MCF 10A (cell line): ENCODE data around the gene SPATA9. TPM values are rescaled to one million over a fixed set of nuclear protein-coding genes. Genes with fewer than 3 reads are reported as not detected.

ENCODE experiments used
- BruUV-seq: library from RNA; stranded (reverse); fragments of 400-500 nt; replicated peaks from 2 replicates; lab custom pipeline; 2021; lab: Mats Ljungman, UMichigan
- CTCF ChIA-PET: fragments of 300-600 bp; sonication (Branson Sonifier 250); formaldehyde crosslinking; extraction: SDS; loops from one replicate; lab custom pipeline; 2021; ENCODE audit warnings: antibody characterized with exemption, inconsistent platforms; lab: Yijun Ruan, JAX
- POLR2A ChIA-PET: fragments of 300-600, 350-650 bp; sonication (Branson Sonifier 250); formaldehyde crosslinking; extraction: SDS; loops from one replicate; lab custom pipeline; 2020; ENCODE audit warnings: antibody characterized with exemption, inconsistent platforms; lab: Yijun Ruan, JAX
- DNase-seq: peaks from one replicate; pipeline ENCODE4 v3.0.0-alpha.2; 2018; ENCODE audit not compliant: unreplicated experiment
- H3K27ac Mint-ChIP-seq: one replicate; pipeline ENCODE4 v1.8.0; 2022; ENCODE audit warnings: mild to moderate bottlenecking, low read depth, mixed read lengths; ENCODE audit not compliant: unreplicated experiment
- H3K27me3 Mint-ChIP-seq: one replicate; pipeline ENCODE4 v1.8.0; 2022; ENCODE audit warnings: mixed read lengths; ENCODE audit not compliant: insufficient read depth, unreplicated experiment
- H3K36me3 Mint-ChIP-seq: one replicate; pipeline ENCODE4 v1.8.0; 2022; ENCODE audit warnings: mild to moderate bottlenecking, moderate library complexity, mixed read lengths; ENCODE audit not compliant: insufficient read depth, unreplicated experiment
- H3K4me1 Mint-ChIP-seq: one replicate; pipeline ENCODE4 v1.8.0; 2022; ENCODE audit warnings: mixed read lengths; ENCODE audit not compliant: insufficient read depth, unreplicated experiment
- H3K4me3 Mint-ChIP-seq: one replicate; pipeline ENCODE4 v1.8.0; 2022; ENCODE audit warnings: mild to moderate bottlenecking, moderate library complexity, mixed read lengths; ENCODE audit not compliant: unreplicated experiment
- H3K9me3 Mint-ChIP-seq: one replicate; pipeline ENCODE4 v1.8.0; 2022; ENCODE audit warnings: mixed read lengths; ENCODE audit not compliant: unreplicated experiment
- intact Hi-C: fragments of 100-400 bp; cut with micrococcal nuclease; formaldehyde crosslinking; loops from 2 replicates; pipeline ENCODE4 v1.14.1; 2022
- total RNA-seq: library from RNA; stranded (reverse); gene quantifications from 2 replicates; pipeline ENCODE4 v1.2.3, GENCODE V29; 2022
- TF ChIP-seq, protein P1 (sequence below): fragments of 200-600 bp; IDR thresholded peaks from one replicate; pipeline ENCODE4 v1.8.0; 2022; ENCODE audit warnings: antibody characterized with exemption, mild to moderate bottlenecking; ENCODE audit not compliant: unreplicated experiment

Gene SPATA9
- total RNA-seq, 1 experiment from 2014 or later: not detected

DNA sequence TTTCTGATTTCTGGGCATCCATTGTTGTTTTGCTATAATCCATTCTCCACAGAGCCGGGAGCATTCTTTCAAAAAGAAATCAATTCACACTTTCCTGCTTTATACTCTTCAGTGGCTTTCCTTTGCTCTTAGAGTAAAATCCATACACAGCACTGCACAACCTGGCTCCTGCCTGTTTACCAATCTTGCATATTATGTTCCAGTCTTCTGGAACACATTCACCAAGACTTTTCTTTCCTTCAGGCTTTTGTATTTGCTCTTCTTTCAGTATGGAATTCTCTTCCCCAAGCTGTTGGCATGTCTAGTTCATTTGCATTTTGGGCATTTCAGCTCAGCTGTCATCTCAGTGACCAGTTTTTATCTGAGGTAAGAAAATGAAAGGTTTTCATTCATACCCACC, 29.9 kb downstream of the SPATA9 start:
- CTCF ChIA-PET: interaction anchor here (1.2 to 3.2 kb wide), 4 partner anchors 12 to 194 kb away, joined by 3 to 15 read pairs (median 8); no protein-coding TSS in a partner anchor
- no TSS peak for BruUV-seq

DNA sequence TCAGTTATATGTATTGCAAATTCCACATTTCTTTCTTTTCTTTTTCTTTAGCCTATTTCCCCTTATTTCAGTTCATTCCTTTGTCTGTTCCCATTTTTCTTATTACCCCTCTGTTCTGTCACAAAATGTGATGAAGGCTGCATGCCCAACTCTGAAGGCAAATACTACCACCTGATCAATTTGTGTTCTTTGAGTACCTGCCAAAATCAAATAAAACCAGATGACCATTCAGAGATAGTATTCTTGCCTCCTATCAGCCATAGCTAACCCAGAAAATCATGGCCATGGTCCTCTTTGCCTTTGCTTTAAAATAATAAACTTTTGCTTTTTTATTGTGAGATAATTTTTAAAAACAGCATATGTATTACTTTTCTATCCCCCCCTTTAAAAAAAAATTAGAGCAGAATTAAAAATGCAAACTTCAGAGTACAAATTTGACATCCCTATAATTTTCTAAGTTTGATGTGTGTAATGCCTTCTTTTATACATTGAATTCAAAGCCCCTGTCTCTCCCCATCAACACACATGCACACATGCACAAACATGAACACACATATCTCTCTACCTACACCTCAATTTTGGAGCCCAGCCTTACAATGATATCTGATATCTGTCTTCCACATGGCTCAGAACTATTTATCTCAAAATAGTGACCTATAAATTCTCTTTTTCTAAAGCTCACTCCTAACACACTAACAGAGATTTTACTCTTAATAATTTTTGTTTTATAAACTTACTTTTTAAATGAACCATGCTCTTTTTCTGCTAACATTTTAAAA, 32.8 kb downstream of the SPATA9 start:
- H3K27ac Mint-ChIP-seq: no peak overlapping the region
- no peaks in the 10 kb centered on the region for H3K27me3 Mint-ChIP-seq
- H3K4me1 Mint-ChIP-seq: peaks cover 6% of the 10 kb centered on the region
- TF ChIP-seq, protein P1, sequence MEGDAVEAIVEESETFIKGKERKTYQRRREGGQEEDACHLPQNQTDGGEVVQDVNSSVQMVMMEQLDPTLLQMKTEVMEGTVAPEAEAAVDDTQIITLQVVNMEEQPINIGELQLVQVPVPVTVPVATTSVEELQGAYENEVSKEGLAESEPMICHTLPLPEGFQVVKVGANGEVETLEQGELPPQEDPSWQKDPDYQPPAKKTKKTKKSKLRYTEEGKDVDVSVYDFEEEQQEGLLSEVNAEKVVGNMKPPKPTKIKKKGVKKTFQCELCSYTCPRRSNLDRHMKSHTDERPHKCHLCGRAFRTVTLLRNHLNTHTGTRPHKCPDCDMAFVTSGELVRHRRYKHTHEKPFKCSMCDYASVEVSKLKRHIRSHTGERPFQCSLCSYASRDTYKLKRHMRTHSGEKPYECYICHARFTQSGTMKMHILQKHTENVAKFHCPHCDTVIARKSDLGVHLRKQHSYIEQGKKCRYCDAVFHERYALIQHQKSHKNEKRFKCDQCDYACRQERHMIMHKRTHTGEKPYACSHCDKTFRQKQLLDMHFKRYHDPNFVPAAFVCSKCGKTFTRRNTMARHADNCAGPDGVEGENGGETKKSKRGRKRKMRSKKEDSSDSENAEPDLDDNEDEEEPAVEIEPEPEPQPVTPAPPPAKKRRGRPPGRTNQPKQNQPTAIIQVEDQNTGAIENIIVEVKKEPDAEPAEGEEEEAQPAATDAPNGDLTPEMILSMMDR: no peak
- CTCF ChIA-PET: interaction anchor here (0.6 to 1.2 kb wide), 4 partner anchors 131 to 199 kb away, joined by 3 to 5 read pairs (median 3); no protein-coding TSS in a partner anchor
- no peaks in the 10 kb centered on the region for H3K36me3 Mint-ChIP-seq
- intact Hi-C loops: no loop called here
- POLR2A ChIA-PET: interaction anchor here (0.5 to 1.2 kb wide), 4 partner anchors 14 to 173 kb away, joined by 3 to 4 read pairs (median 3); partner anchors contain the start of gene GLRX
- BruUV-seq: no TSS peak
- H3K9me3 Mint-ChIP-seq: no peaks in the 10 kb centered on the region
- no peak overlapping the region for H3K4me3 Mint-ChIP-seq
- no peak for DNase-seq

More for the DNA sequence above, 29.9 kb downstream of the SPATA9 start:
- Mint-ChIP-seq H3K4me3 (no peak overlapping the region), H3K27ac (no peak overlapping the region), H3K36me3 (no peaks in the 10 kb centered on the region), H3K4me1 (peaks cover 6% of the 10 kb centered on the region), H3K9me3 (no peaks in the 10 kb centered on the region), H3K27me3 (no peaks in the 10 kb centered on the region)
- intact Hi-C loops: no loop called here
- no peak for DNase-seq
- POLR2A ChIA-PET: interaction anchor here (1.5 kb wide), 1 partner anchor 171 kb away, joined by 3 read pairs; no protein-coding TSS in a partner anchor
- TF ChIP-seq, protein P1: no peak

DNA sequence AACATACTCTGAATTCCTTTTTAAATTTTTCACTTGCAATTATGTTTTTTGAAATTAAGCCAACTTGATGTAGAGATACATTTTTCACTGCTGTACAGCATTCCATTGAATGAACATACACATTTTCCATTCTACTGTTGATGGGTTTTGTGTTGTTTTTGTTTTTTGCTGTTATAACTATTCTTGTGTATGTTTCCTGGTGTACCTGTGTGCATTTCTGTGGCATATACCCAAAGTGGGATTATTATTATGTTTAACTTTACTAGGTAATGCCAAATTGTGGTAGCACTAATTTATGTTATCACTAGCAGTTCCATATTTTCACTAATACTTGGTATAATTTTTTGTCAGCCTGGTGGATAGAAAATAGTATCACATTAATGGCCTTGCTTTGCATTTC, 33.5 kb downstream of the SPATA9 start:
- BruUV-seq: no TSS peak
- Mint-ChIP-seq H3K27me3 (no peaks in the 10 kb centered on the region), H3K4me3 (no peak overlapping the region), H3K4me1 (peaks cover 10% of the 10 kb centered on the region), H3K27ac (no peak overlapping the region), H3K9me3 (no peaks in the 10 kb centered on the region), H3K36me3 (no peaks in the 10 kb centered on the region)
- TF ChIP-seq, protein P1: no peak
- CTCF ChIA-PET: interaction anchor here (0.9 kb wide), 1 partner anchor 143 kb away, joined by 3 read pairs; no protein-coding TSS in a partner anchor
- intact Hi-C loops: no loop called here
- POLR2A ChIA-PET: interaction anchor here (3.7 kb wide), 1 partner anchor 174 kb away, joined by 29 read pairs; the partner anchor contains the start of gene GLRX
- DNase-seq: no peak
